Transverse colon (tissue), 4 donors: ENCODE data around the gene ENO2.

Experiments used
- CTCF ChIP-seq, 5 experiments: fragments of 200-600 bp in 3 of 5; fragments of 450-650 bp in 2 of 5; sonication (generic) in 3 of 5; IDR thresholded peaks; 1 replicate in 2 of 5; 2 replicates in 3 of 5; pipeline ENCODE4 v1.5.1; 2016 to 2017; ENCODE audit warnings: antibody characterized with exemption in 5 of 5, inconsistent platforms in 3 of 5, mild to moderate bottlenecking in 2 of 5, moderate library complexity in 1 of 5
- POLR2AphosphoS5 ChIP-seq, 3 donors: sonication (generic); formaldehyde crosslinking; IDR thresholded peaks; one replicate each; pipeline ENCODE4 v1.6.1; 2016; ENCODE audit warnings: antibody characterized with exemption in 3 of 3

DNA sequence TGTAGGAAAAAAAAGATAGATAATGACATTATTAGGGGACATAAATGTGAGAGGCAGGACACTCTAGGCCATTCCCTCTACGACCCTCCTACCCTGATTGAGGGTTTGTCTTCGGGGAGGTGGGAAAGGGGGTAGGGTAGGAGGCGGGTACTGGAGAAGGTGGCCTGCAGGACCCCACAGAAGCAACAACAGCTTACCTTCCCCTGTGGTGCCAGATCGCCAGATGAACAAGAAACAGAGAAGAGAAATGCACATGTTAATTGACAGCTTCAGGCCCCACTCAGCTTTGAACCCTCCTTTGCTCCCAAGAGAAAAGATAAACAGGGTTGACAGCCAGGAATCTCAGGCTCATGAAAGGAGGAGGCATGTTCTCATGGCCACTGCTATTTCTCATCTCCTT lies 51.3 kb downstream of the ENO2 start:
- no peak for TF ChIP-seq CTCF (IDR thresholded peaks at IDR 0.05)
- no peak for TF ChIP-seq POLR2AphosphoS5 (IDR thresholded peaks at IDR 0.05)
